IMR-90 (cell line): ENCODE measurements around the gene PCP4. TPM values are rescaled to one million over a fixed set of nuclear protein-coding genes. Genes with fewer than 3 reads are reported as not detected.

Experiments used
- ATAC-seq: fragments of 200-7000 bp; cut with Tn5 transposase; 2 replicates; pipeline ENCODE4 v1.9.1; 2020; ENCODE audit warnings: low read depth, mild to moderate bottlenecking, moderate library complexity
- BruUV-seq: library from RNA; stranded (reverse); fragments of 400-500 nt; replicated peaks from 2 replicates; lab custom pipeline; 2021; lab: Mats Ljungman, UMichigan
- CTCF ChIA-PET: fragments of 300-600 bp; formaldehyde crosslinking; extraction: SDS; loops from one replicate; lab custom pipeline; 2021; ENCODE audit warnings: antibody characterized with exemption; lab: Yijun Ruan, JAX
- POLR2A ChIA-PET: fragments of 300-600 bp; sonication (Branson Sonifier 250); formaldehyde crosslinking; loops from one replicate; lab custom pipeline; 2022; ENCODE audit warnings: antibody characterized with exemption; ENCODE audit not compliant: unreplicated experiment; lab: Charles Lee
- DNase-seq: peaks from one replicate; pipeline ENCODE4 v3.0.0; 2013
- H2AFZ ChIP-seq: replicated peaks from 2 replicates; pipeline ENCODE3; 2013; ENCODE audit warnings: low read length, mild to moderate bottlenecking; ENCODE audit not compliant: poor library complexity
- H2AK5ac ChIP-seq: 2 replicates; pipeline ENCODE4 v1.6.1; 2013; ENCODE audit warnings: low read depth, low read length, inconsistent platforms
- H2AK9ac ChIP-seq: replicated peaks from 2 replicates; pipeline ENCODE3; 2013; ENCODE audit warnings: mild to moderate bottlenecking, low read depth, low read length, moderate library complexity; ENCODE audit not compliant: poor library complexity
- H2BK120ac ChIP-seq: 2 replicates; pipeline ENCODE4 v1.6.1; 2013; ENCODE audit warnings: low read depth, low read length, inconsistent platforms
- H2BK15ac ChIP-seq: 3 replicates; pipeline ENCODE4 v1.6.1; 2013; ENCODE audit warnings: low read depth, low read length, inconsistent platforms
- H2BK20ac ChIP-seq: 2 replicates; pipeline ENCODE4 v1.6.1; 2013; ENCODE audit warnings: low read depth, mild to moderate bottlenecking, inconsistent platforms, low read length, moderate library complexity
- H2BK5ac ChIP-seq: 2 replicates; pipeline ENCODE4 v1.6.1; 2013; ENCODE audit warnings: mild to moderate bottlenecking, low read depth, low read length, inconsistent platforms; ENCODE audit not compliant: poor library complexity, severe bottlenecking
- H3K14ac ChIP-seq: replicated peaks from 2 replicates; pipeline ENCODE4 v1.6.1; 2013; ENCODE audit warnings: low read depth, low read length, inconsistent platforms
- H3K18ac ChIP-seq: 2 replicates; pipeline ENCODE4 v1.6.1; 2013; ENCODE audit warnings: low read depth, low read length, control low read depth
- H3K23ac ChIP-seq: 2 replicates; pipeline ENCODE4 v1.6.1; 2013; ENCODE audit warnings: low read depth, low read length, inconsistent platforms
- H3K27ac ChIP-seq: 2 replicates; pipeline ENCODE4 v1.5.1; 2013; ENCODE audit warnings: mild to moderate bottlenecking, control low read depth, low read length; ENCODE audit not compliant: insufficient read depth
- H3K27me3 ChIP-seq: 2 replicates; pipeline ENCODE4 v1.6.1; 2013; ENCODE audit warnings: low read length; ENCODE audit not compliant: control insufficient read depth, insufficient read depth
- H3K36me3 ChIP-seq: 2 replicates; pipeline ENCODE4 v1.6.1; 2013; ENCODE audit warnings: low read length, mixed read lengths; ENCODE audit not compliant: control insufficient read depth, insufficient read depth
- H3K4ac ChIP-seq: 2 replicates; pipeline ENCODE4 v1.6.1; 2013; ENCODE audit warnings: low read depth, low read length, inconsistent platforms
- H3K4me1 ChIP-seq: 2 replicates; pipeline ENCODE4 v1.6.1; 2013; ENCODE audit warnings: low read length, mixed read lengths; ENCODE audit not compliant: control insufficient read depth, insufficient read depth
- H3K4me2 ChIP-seq: 2 replicates; pipeline ENCODE4 v1.6.1; 2013; ENCODE audit warnings: low read depth, mild to moderate bottlenecking, control low read depth, low read length, moderate library complexity
- H3K4me3 ChIP-seq: 2 replicates; pipeline ENCODE4 v1.5.1; 2013; ENCODE audit warnings: low read depth, mild to moderate bottlenecking, control low read depth, low read length, moderate library complexity; ENCODE audit not compliant: insufficient read depth
- H3K56ac ChIP-seq: 2 replicates; pipeline ENCODE4 v1.6.1; 2013; ENCODE audit warnings: low read length, inconsistent platforms; ENCODE audit not compliant: insufficient read depth; ENCODE audit errors: extremely low read depth
- H3K79me1 ChIP-seq, 2 experiments: 2 replicates each; pipeline ENCODE4 v1.6.1; 2013; ENCODE audit warnings: low read length in 2 of 2, inconsistent platforms in 1 of 2, low read depth in 1 of 2
- H3K9ac ChIP-seq: 2 replicates; pipeline ENCODE4 v1.6.1; 2013; ENCODE audit warnings: low read depth, low read length, control low read depth
- H3K9me1 ChIP-seq: 2 replicates; pipeline ENCODE4 v1.6.1; 2013; ENCODE audit warnings: low read length, inconsistent platforms; ENCODE audit not compliant: insufficient read depth
- H3K9me3 ChIP-seq: 2 replicates; pipeline ENCODE4 v1.6.1; 2013; ENCODE audit warnings: low read length; ENCODE audit not compliant: control insufficient read depth, insufficient read depth
- H4K20me1 ChIP-seq: 2 replicates; pipeline ENCODE4 v1.6.1; 2013; ENCODE audit warnings: low read length, inconsistent platforms; ENCODE audit not compliant: insufficient read depth
- H4K5ac ChIP-seq: 2 replicates; pipeline ENCODE4 v1.6.1; 2013; ENCODE audit warnings: mild to moderate bottlenecking, low read depth, low read length, control low read depth
- H4K8ac ChIP-seq, 2 experiments: 2 replicates each; pipeline ENCODE4 v1.6.1; 2013; ENCODE audit warnings: low read depth in 2 of 2, low read length in 2 of 2, control low read depth in 1 of 2, inconsistent platforms in 1 of 2
- H4K91ac ChIP-seq: 2 replicates; pipeline ENCODE4 v1.6.1; 2013; ENCODE audit warnings: low read depth, low read length, inconsistent platforms; ENCODE audit not compliant: insufficient read depth
- BHLHE40 ChIP-seq: fragments of 150-350 bp; IDR thresholded peaks from 2 replicates; pipeline ENCODE4 v1.6.1; 2016; ENCODE audit warnings: mild to moderate bottlenecking, low read depth, low read length
- CEBPB ChIP-seq: IDR thresholded peaks from 2 replicates; pipeline ENCODE4 v1.6.1; 2012; ENCODE audit warnings: low read depth, low read length, improper control_type of control experiment
- CHD1 ChIP-seq: IDR thresholded peaks from 2 replicates; pipeline ENCODE4 v1.6.1; 2012; ENCODE audit warnings: low read depth, low read length, improper control_type of control experiment
- FOS ChIP-seq: fragments of 150-350 bp; IDR thresholded peaks from 2 replicates; pipeline ENCODE4 v1.6.1; 2016; ENCODE audit warnings: low read depth, low read length
- MAFK ChIP-seq: IDR thresholded peaks from 2 replicates; pipeline ENCODE4 v1.6.1; 2012; ENCODE audit warnings: low read depth, low read length, improper control_type of control experiment
- MAZ ChIP-seq: IDR thresholded peaks from 2 replicates; pipeline ENCODE4 v1.6.1; 2012; ENCODE audit warnings: low read depth, mild to moderate bottlenecking, low read length, improper control_type of control experiment, moderate library complexity, borderline replicate concordance
- MXI1 ChIP-seq: IDR thresholded peaks from 2 replicates; pipeline ENCODE4 v1.6.1; 2012; ENCODE audit warnings: low read depth, mild to moderate bottlenecking, low read length, moderate library complexity, borderline replicate concordance
- NFE2L2 ChIP-seq: fragments of 150-350 bp; IDR thresholded peaks from 2 replicates; pipeline ENCODE4 v1.6.1; 2016; ENCODE audit warnings: low read depth, mild to moderate bottlenecking, low read length
- POLR2A ChIP-seq: IDR thresholded peaks from 2 replicates; pipeline ENCODE4 v1.6.1; 2012; ENCODE audit warnings: mild to moderate bottlenecking, low read depth, low read length
- RAD21 ChIP-seq: IDR thresholded peaks from 2 replicates; pipeline ENCODE4 v1.6.1; 2012; ENCODE audit warnings: low read length, improper control_type of control experiment
- RCOR1 ChIP-seq: IDR thresholded peaks from 2 replicates; pipeline ENCODE4 v1.6.1; 2012; ENCODE audit warnings: mild to moderate bottlenecking, low read length, improper control_type of control experiment; ENCODE audit not compliant: insufficient replicate concordance
- RFX5 ChIP-seq: IDR thresholded peaks from 2 replicates; pipeline ENCODE4 v1.8.0; 2012; ENCODE audit warnings: low read depth, mild to moderate bottlenecking, low read length, moderate library complexity
- SMC3 ChIP-seq: fragments of 150-350 bp; IDR thresholded peaks from 2 replicates; pipeline ENCODE4 v1.6.1; 2016; ENCODE audit warnings: low read depth, mild to moderate bottlenecking, antibody characterized with exemption, low read length, moderate library complexity
- WGBS, 2 experiments: methylation state at CpG; one replicate each; pipeline versions ENCODE4 v1.1.5 to v1.1.7; 2013; ENCODE audit warnings: missing lambda C conversion rate in 2 of 2; ENCODE audit not compliant: insufficient read length in 1 of 2; ENCODE audit errors: extremely low coverage in 2 of 2; 5-methylcytosine and 5-hydroxymethylcytosine counted together
- dilution Hi-C: fragments of 300-500 bp; cut with HindIII; formaldehyde crosslinking; loops from one replicate; pipeline ENCODE4 v1.14.3; 2018; ENCODE audit warnings: low sequenced_read_pairs; ENCODE audit not compliant: unreplicated experiment
- in situ Hi-C: fragments of 300-500 bp; cut with MboI; formaldehyde crosslinking; loops from 3 replicates; pipeline ENCODE4 v1.14.3; 2019; ENCODE audit warnings: low sequenced_read_pairs, inconsistent platforms, mixed read lengths
- intact Hi-C: fragments of 100-400 bp; cut with micrococcal nuclease; formaldehyde crosslinking; loops from 2 replicates; pipeline ENCODE4 v1.10.0; 2022
- polyA plus RNA-seq, 3 experiments: library from polyadenylated mRNA; depleted of rRNA; stranded (reverse); fragments of >200 nt; gene quantifications; 2 replicates each; pipeline ENCODE4 v1.2.3, GENCODE V29; 2012; ENCODE audit warnings: low replicate concordance in 1 of 3
- total RNA-seq: library from RNA; depleted of rRNA; stranded (reverse); fragments of >200 nt; gene quantifications from 2 replicates; pipeline ENCODE4 v1.2.3, GENCODE V29; 2012
- TF ChIP-seq, protein P1 (sequence below): fragments of 150-350 bp; IDR thresholded peaks from 2 replicates; pipeline ENCODE4 v1.6.1; 2017; ENCODE audit warnings: mild to moderate bottlenecking, antibody characterized with exemption, low read length, low read depth
- TF ChIP-seq, protein P2 (sequence below): fragments of 150-350 bp; IDR thresholded peaks from 2 replicates; pipeline ENCODE4 v1.6.1; 2016; ENCODE audit warnings: low read depth, mild to moderate bottlenecking, low read length, moderate library complexity, borderline replicate concordance
- TF ChIP-seq, protein P3 (sequence below): conservative IDR thresholded peaks from 2 replicates; pipeline ENCODE4 v1.5.1; 2012; ENCODE audit warnings: mild to moderate bottlenecking, low read depth, low read length, improper control_type of control experiment

The PCP4 gene
- total and polyA plus RNA-seq, 2 of the 4 experiments (the other 2 are of a cell fraction), result not detected

DNA sequence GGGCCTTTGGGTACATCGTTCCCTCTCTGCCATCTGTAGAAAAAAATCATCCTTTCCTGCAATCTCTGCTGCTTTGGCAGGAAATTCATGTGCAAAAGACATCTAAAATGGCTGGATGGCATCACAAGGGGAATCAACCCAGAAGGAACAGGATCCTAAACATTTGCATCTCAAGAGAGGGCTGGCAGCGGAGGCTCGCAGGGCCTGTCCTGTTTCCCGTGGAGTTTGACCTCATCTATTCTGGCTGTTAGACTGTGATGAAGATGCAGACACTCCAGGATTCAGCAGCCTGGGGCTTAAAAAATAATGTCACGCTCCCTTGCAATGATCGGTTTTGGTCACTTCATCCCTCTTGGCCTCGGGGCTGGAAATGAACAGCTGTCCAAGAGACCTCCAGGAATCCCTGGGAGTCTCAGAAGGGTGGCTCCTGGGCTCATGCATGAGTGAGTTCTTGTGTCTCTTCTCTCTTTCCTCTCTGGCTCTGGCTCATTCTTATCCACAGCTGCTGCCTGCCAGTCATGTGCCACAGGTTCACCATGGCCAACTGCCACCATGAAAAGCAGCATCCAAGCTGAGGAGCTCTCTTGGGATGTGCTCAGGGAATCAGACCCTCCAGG, 16.1 kb upstream of the PCP4 start:
- WGBS, 2 experiments, result 61% methylated on average over 5 of the region's 7 CpGs; no CpG with 5 or more reads in 1 of the 2 experiments
- in situ Hi-C loops, result no loop called here
- POLR2A ChIA-PET, result no interaction called here

More for the DNA sequence above, 16.1 kb upstream of the PCP4 start:
- H3K9me3 ChIP-seq, result peaks cover 41% of the 10 kb centered on the region
- no peak overlapping the region for H2BK15ac ChIP-seq
- H2AK5ac ChIP-seq, result no peak overlapping the region
- H4K20me1 ChIP-seq, result no peaks in the 10 kb centered on the region
- no peak overlapping the region for H4K8ac ChIP-seq
- H3K79me1 ChIP-seq, result no peaks in the 10 kb centered on the region
- no peak overlapping the region for H3K4me2 ChIP-seq
- H3K9me1 ChIP-seq, result no peaks in the 10 kb centered on the region
- H3K56ac ChIP-seq, result no peak overlapping the region
- no TSS peak for BruUV-seq
- no peak overlapping the region for H2BK20ac ChIP-seq
- no peaks in the 10 kb centered on the region for H3K4me1 ChIP-seq
- intact Hi-C loops (no loop called here), dilution Hi-C loops (no loop called here)
- no peak overlapping the region for H2AFZ ChIP-seq
- no peak overlapping the region for H2AK9ac ChIP-seq
- no peaks in the 10 kb centered on the region for H3K36me3 ChIP-seq
- TF ChIP-seq MAZ, result no peak
- TF ChIP-seq POLR2A, result no peak
- no peak for TF ChIP-seq BHLHE40
- TF ChIP-seq, protein P1, sequence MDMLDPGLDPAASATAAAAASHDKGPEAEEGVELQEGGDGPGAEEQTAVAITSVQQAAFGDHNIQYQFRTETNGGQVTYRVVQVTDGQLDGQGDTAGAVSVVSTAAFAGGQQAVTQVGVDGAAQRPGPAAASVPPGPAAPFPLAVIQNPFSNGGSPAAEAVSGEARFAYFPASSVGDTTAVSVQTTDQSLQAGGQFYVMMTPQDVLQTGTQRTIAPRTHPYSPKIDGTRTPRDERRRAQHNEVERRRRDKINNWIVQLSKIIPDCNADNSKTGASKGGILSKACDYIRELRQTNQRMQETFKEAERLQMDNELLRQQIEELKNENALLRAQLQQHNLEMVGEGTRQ, result no peak
- no peak for TF ChIP-seq RAD21
- TF ChIP-seq FOS, result no peak
- TF ChIP-seq NFE2L2, result no peak
- TF ChIP-seq MXI1, result no peak
- TF ChIP-seq, protein P2, sequence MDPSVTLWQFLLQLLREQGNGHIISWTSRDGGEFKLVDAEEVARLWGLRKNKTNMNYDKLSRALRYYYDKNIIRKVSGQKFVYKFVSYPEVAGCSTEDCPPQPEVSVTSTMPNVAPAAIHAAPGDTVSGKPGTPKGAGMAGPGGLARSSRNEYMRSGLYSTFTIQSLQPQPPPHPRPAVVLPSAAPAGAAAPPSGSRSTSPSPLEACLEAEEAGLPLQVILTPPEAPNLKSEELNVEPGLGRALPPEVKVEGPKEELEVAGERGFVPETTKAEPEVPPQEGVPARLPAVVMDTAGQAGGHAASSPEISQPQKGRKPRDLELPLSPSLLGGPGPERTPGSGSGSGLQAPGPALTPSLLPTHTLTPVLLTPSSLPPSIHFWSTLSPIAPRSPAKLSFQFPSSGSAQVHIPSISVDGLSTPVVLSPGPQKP, result no peak
- TF ChIP-seq CHD1, result no peak
- TF ChIP-seq MAFK, result no peak
- TF ChIP-seq RCOR1, result no peak
- TF ChIP-seq SMC3, result no peak
- TF ChIP-seq, protein P3, sequence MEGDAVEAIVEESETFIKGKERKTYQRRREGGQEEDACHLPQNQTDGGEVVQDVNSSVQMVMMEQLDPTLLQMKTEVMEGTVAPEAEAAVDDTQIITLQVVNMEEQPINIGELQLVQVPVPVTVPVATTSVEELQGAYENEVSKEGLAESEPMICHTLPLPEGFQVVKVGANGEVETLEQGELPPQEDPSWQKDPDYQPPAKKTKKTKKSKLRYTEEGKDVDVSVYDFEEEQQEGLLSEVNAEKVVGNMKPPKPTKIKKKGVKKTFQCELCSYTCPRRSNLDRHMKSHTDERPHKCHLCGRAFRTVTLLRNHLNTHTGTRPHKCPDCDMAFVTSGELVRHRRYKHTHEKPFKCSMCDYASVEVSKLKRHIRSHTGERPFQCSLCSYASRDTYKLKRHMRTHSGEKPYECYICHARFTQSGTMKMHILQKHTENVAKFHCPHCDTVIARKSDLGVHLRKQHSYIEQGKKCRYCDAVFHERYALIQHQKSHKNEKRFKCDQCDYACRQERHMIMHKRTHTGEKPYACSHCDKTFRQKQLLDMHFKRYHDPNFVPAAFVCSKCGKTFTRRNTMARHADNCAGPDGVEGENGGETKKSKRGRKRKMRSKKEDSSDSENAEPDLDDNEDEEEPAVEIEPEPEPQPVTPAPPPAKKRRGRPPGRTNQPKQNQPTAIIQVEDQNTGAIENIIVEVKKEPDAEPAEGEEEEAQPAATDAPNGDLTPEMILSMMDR, result no peak
- TF ChIP-seq RFX5, result no peak
- TF ChIP-seq CEBPB, result no peak
- H4K5ac ChIP-seq, result no peak overlapping the region
- no peak overlapping the region for H3K27ac ChIP-seq
- no peak overlapping the region for H3K4ac ChIP-seq
- no peak overlapping the region for H3K4me3 ChIP-seq
- DNase-seq, result no peak
- no peak overlapping the region for H2BK120ac ChIP-seq
- H3K14ac ChIP-seq, result no peak overlapping the region
- H4K91ac ChIP-seq, result no peak overlapping the region
- no peaks in the 10 kb centered on the region for H3K27me3 ChIP-seq
- H2BK5ac ChIP-seq, result no peak overlapping the region
- H3K9ac ChIP-seq, result no peak overlapping the region
- H3K23ac ChIP-seq, result no peak overlapping the region
- no peak overlapping the region for H3K18ac ChIP-seq
- CTCF ChIA-PET, result no interaction called here
- no peak for ATAC-seq
